IPS-NIHi7 (cell line): ENCODE results near the gene LGALS8.

Experiments
- DNase-seq: peaks from one replicate; pipeline ENCODE4 v3.0.0; 2012; ENCODE audit warnings: mixed read lengths; ENCODE audit errors: extremely low spot score

LGALS8 gene

DNA sequence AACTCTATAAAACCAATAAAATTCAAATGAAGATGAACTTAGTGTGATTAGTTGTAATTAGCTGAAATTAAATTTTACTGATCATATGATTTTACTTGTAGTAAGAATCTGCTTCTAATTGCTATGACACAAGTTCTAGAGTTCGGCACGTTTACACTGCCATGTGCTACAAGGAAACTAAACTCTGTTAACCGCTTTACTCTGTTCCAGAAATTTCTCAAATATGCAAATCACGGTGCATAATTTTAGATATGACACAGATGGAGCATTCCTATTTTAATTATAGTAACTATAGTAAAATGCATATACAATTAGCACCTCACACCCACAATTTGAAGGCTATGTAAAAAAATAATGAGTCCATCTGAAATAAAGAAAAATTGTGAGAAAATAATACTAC is 65.7 kb downstream of the LGALS8 start:
- no peak for DNase-seq

DNA sequence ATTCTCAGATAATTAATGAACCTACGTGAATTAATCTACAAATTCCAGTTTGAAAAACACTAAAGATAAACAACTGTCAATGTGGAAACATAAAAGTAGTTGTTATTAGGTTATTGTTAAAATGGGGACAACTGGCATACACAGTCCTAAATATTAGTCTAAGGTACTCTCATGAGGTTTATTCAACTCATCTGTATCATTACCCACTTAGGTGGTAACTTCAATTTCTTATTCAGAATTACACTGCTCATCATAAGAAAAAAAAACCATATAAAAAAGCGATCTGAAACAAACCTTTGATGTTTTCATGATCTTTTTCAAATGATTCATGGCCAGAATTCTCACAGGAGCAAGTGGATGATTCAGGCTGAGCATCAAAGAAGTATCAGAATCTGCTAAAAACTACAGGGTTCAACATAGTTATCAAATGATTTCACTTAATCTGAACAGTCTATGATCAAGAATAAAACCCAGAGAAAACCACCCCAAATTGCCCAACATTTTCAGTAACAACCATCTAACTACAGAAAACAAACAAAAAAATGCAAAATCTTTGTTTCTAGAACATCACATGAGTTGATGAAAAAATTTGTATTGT is 66.9 kb downstream of the LGALS8 start:
- no peak for DNase-seq

DNA sequence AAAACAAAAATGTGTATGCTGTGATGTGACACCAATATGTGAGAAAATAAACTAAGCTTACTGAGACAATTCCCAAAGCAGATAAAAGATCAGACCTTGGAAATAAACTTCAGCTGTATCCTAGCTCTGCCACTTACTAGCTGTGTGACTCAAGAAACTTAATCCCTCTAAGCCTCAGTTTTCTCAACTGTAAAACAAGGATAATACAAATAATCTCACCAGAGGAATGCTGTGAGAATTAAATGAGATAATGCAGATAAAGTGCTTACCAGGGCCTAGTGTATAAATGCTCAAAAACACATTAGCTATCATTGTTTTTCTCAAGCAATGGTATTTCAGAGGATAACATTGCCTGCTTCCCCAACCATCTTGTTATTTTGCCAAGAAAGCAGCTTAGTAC is 78.4 kb downstream of the LGALS8 start:
- no peak for DNase-seq
